Fibroblast of skin of abdomen (primary cell): Measurements from ENCODE around the gene ACO2.
A peak's percentile ranks its signal among the peaks of the same experiment; 100 is the strongest.

Experiments
- DNase-seq: peaks from one replicate; pipeline ENCODE4 v3.0.0-alpha.2; 2013

The ACO2 gene

GRCh38 chr22:41524809-41525449, 56.0 kb downstream of the ACO2 start:
- DNase-seq: no peak

- no peak for DNase-seq
Observed at GRCh38 chr22:41525450-41526225, 56.7 kb downstream of the ACO2 start.

- no peak for DNase-seq
Observed at GRCh38 chr22:41526226-41526829, 57.4 kb downstream of the ACO2 start.

- DNase-seq: no peak
Observed at GRCh38 chr22:41526830-41527799, 58.2 kb downstream of the ACO2 start.

- no peak for DNase-seq
Observed at GRCh38 chr22:41528132-41528766, 59.3 kb downstream of the ACO2 start.

- no peak for DNase-seq
Observed at GRCh38 chr22:41528938-41529561, 60.1 kb downstream of the ACO2 start.

GRCh38 chr22:41530890-41531714, 62.2 kb downstream of the ACO2 start:
- no peak for DNase-seq

GRCh38 chr22:41531715-41532477, 63.0 kb downstream of the ACO2 start:
- DNase-seq: no peak

- peak; percentile 44 for DNase-seq
Observed at GRCh38 chr22:41532908-41533825, 64.2 kb downstream of the ACO2 start.

GRCh38 chr22:41534219-41534618, 65.3 kb downstream of the ACO2 start:
- no peak for DNase-seq

- DNase-seq: no peak
Observed at GRCh38 chr22:41535244-41535643, 66.3 kb downstream of the ACO2 start.

- DNase-seq: no peak
Observed at GRCh38 chr22:41537203-41537602, 68.3 kb downstream of the ACO2 start.

- DNase-seq: no peak
Observed at GRCh38 chr22:41538583-41538982, 69.7 kb downstream of the ACO2 start.

- no peak for DNase-seq
Observed at GRCh38 chr22:41539146-41540005, 70.5 kb downstream of the ACO2 start.

GRCh38 chr22:41540006-41540315, 71.0 kb downstream of the ACO2 start:
- DNase-seq: no peak

GRCh38 chr22:41540365-41540764, 71.4 kb downstream of the ACO2 start:
- DNase-seq: no peak

- no peak for DNase-seq
Observed at GRCh38 chr22:41541484-41541883, 72.6 kb downstream of the ACO2 start.

GRCh38 chr22:41542224-41542623, 73.3 kb downstream of the ACO2 start:
- DNase-seq: no peak
